AG08396 (cell line): ENCODE measurements around the gene TRIM3.

Experiments
- DNase-seq: peaks from one replicate; pipeline ENCODE4 v3.0.0; 2012; ENCODE audit warnings: low spot score, mixed read lengths

The TRIM3 gene

GRCh38 chr11:6401464-6401863 lies 72.3 kb downstream of the TRIM3 start:
- no peak for DNase-seq

GRCh38 chr11:6400431-6401345 lies 73.1 kb downstream of the TRIM3 start:
- DNase-seq, result no peak
